HG03442 (cell line): ENCODE measurements around the gene PDIA6.
"Not testable (repeated sequence)": the region's sequence is repeated elsewhere in the genome, so short reads cannot be mapped to it uniquely, and the experiment has no call there.

Experiments used
- ATAC-seq: cut with Tn5 transposase; IDR thresholded peaks from one replicate; pipeline ENCODE4 v1.9.1; 2021; ENCODE audit warnings: mild to moderate bottlenecking, moderate library complexity; ENCODE audit not compliant: unreplicated experiment

PDIA6 gene

GRCh38 chr2:10783421-10783820, 29.2 kb downstream of the PDIA6 start:
- no peak for ATAC-seq

- no peak for ATAC-seq
Measured at GRCh38 chr2:10781746-10782145, 30.8 kb downstream of the PDIA6 start.

- ATAC-seq: not testable (repeated sequence)
Measured at GRCh38 chr2:10780821-10781220, 31.8 kb downstream of the PDIA6 start.

- ATAC-seq: no peak
Measured at GRCh38 chr2:10780491-10780820, 32.1 kb downstream of the PDIA6 start.

GRCh38 chr2:10779776-10780490, 32.7 kb downstream of the PDIA6 start:
- no peak for ATAC-seq

- ATAC-seq: no peak
Measured at GRCh38 chr2:10778724-10779115, 33.9 kb downstream of the PDIA6 start.

GRCh38 chr2:10777842-10778723, 34.5 kb downstream of the PDIA6 start:
- no peak for ATAC-seq

DNA sequence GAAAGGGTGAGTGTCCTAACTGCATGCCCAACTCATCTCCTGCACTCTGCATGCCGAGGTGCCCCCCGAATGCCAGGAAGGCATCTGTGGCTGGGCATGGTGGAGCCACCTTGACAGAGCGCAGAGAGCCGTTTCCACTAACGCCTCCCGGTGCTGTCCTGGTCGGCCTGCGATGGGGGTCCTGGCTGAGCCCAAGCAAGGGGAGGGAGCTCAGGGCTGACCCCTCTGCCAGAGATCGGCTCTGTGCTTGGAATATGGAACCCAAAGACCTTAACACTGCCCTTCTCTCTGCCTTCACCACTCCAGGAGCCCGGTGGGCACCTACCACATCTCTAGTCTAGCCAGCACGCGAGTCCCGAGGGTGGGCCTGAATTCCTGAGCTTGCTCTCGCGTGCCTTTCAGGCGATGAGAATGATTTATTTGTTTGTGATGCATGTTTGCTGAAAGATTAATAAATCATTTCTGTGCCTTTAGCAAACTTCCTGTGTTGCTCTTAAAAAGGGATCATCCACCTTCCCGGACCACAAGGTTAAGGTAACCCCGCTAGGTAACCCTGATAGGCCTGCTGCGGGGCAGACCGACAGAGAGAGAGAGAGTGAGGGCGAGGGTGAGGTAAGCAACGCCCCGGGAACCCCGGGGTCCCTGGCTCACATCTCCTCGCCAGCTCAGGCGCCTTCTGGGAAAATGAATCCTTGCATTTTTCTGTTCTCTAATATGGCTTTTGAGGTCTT, 35.3 kb downstream of the PDIA6 start:
- ATAC-seq: no peak

DNA sequence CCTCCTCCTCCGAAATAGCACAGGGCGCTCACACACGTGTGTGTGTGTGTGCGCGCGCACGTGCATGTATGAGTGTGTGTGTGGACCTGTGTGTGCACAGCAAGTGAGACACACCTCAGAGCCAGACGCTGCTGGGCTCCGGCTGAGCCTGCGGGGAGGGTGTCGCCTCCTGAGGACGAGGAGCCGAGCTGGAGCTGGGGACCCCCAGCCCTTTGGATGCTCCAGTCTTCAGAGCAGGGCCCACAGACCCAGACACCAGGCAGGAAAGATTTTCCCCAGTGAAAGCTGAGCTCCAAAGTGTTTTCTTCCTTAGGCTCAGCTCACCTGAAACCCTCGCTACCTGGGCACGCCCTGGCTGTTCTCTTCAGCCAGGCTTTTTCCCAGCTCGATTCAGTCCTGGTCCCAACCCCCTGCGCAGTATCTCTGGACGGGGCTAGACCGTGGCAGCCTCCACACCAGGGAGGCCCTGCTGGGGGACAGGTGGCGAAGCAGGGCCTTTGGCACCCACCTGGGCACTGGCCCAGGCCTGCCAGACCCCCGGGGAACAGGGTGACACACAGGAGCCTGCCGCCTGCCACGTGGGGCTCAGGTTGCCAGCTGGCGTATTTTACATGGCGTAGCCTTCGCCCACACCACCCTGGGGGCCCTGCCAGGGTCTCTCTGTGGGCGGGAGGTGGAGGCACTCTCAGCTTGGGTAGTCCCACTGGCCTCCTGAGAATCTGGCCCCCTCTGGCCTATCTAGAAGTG, 36.2 kb downstream of the PDIA6 start:
- ATAC-seq: no peak

DNA sequence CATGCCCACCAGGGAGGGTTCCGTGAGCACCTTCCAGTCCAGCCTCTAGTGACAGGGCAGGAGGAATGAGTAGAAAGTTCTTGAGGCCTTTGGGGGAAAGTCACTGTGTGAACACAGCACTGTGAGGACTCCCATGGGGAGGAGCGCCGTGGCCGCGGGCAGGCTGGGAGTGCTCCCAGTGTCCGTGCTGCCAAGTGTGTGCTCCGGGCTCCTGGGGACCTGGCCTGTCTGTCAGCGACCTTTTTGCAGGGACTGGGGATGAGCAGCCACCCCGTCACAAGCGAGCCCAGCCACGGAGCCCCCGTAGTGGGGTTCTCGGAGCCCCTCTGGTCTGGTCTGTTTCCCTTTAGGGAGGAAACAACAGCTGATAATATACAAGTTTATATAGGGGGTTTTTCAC, 36.8 kb downstream of the PDIA6 start:
- no peak for ATAC-seq

- no peak for ATAC-seq
Measured at GRCh38 chr2:10775021-10775780, 37.4 kb downstream of the PDIA6 start.

DNA sequence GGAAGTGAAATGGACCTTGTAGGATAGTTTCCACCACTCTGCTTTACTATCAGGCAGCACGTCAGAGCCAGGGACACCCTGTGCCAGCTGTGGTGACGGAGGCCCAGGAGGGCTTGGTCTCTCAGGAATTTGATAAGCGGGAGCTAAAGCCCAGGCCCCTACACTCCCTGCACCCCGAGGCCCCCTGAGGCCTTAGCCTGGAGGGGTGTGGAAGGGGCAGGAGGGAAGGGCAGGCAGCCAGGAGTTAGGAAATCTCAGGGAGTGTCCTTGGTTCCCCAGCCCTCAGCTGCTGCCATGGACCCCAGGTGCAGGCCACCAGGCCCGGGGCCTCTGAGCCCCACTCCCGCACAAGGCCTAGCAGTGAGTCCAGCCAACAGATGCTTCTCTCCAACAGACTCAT, 38.2 kb downstream of the PDIA6 start:
- ATAC-seq: no peak

DNA sequence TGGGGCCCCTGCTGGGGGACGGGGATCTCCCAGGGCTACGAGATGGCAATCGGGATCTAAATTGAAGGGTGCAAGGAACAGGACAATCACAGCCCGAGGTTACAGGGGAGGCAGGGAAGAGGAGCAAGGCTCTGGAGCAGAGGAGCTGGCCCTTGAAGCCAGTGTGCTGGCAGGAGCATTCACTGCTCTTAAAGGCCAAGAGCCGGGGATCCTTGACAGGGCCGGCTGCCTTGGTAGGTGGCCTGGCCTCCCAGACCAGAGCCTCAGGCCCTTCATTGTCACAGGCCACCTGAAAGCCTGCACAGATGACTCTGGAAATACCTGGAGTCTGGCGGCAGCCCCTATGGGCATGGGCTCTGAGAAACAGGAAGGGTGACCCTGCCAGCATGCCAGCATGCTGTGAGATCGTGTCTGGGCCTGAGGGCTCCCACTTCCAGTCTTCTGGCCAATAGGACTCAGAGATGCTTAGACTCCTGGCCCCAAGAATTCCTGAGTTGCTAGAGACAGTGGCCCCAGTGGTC, 38.7 kb downstream of the PDIA6 start:
- ATAC-seq: no peak

GRCh38 chr2:10772868-10773215, 39.7 kb downstream of the PDIA6 start:
- ATAC-seq: no peak

GRCh38 chr2:10772201-10772867, 40.3 kb downstream of the PDIA6 start:
- no peak for ATAC-seq

GRCh38 chr2:10771786-10772185, 40.8 kb downstream of the PDIA6 start:
- ATAC-seq: no peak

GRCh38 chr2:10770956-10771750, 41.4 kb downstream of the PDIA6 start:
- no peak for ATAC-seq

- ATAC-seq: no peak
Measured at GRCh38 chr2:10768063-10768507, 44.5 kb downstream of the PDIA6 start.

GRCh38 chr2:10765914-10766313, 46.7 kb downstream of the PDIA6 start:
- no peak for ATAC-seq
